Osteoblast (primary cell): ENCODE measurements around the gene PCYOX1L. TPM values are rescaled to one million over a fixed set of nuclear protein-coding genes. Genes with fewer than 3 reads are reported as not detected.

Experiments
- DNase-seq: peaks from one replicate; pipeline ENCODE4 v3.0.0; 2011; ENCODE audit warnings: low spot score, mixed read lengths; ENCODE audit not compliant: insufficient read length; ENCODE audit errors: missing footprints
- H2AFZ ChIP-seq: 2 replicates; pipeline ENCODE4 v1.6.0; 2011; ENCODE audit warnings: mild to moderate bottlenecking, low read length
- H3K27ac ChIP-seq: 2 replicates; pipeline ENCODE4 v1.5.1; 2011; ENCODE audit warnings: mild to moderate bottlenecking, low read depth, low read length, moderate library complexity
- H3K27me3 ChIP-seq: 2 replicates; pipeline ENCODE4 v1.6.0; 2012; ENCODE audit warnings: mild to moderate bottlenecking, control low read depth, inconsistent platforms, low read length, moderate library complexity; ENCODE audit not compliant: insufficient read depth
- H3K36me3 ChIP-seq: 2 replicates; pipeline ENCODE4 v1.5.1; 2011; ENCODE audit warnings: mild to moderate bottlenecking, low read length, control low read depth, moderate library complexity; ENCODE audit not compliant: insufficient read depth
- H3K4me1 ChIP-seq: 2 replicates; pipeline ENCODE4 v1.5.1; 2011; ENCODE audit warnings: mild to moderate bottlenecking, low read length, control low read depth, moderate library complexity; ENCODE audit not compliant: insufficient read depth
- H3K4me2 ChIP-seq: 2 replicates; pipeline ENCODE4 v1.6.0; 2011; ENCODE audit warnings: mild to moderate bottlenecking, low read length; ENCODE audit not compliant: insufficient read depth
- H3K4me3 ChIP-seq: fragments of 200-600 bp; sonication (generic); 3 replicates; pipeline ENCODE4 v1.5.1; 2012; ENCODE audit warnings: mild to moderate bottlenecking, low read length, inconsistent platforms; ENCODE audit not compliant: insufficient read depth
- H3K79me2 ChIP-seq: 2 replicates; pipeline ENCODE4 v1.6.0; 2012; ENCODE audit warnings: mild to moderate bottlenecking, low read length, control low read depth, inconsistent platforms; ENCODE audit not compliant: insufficient read depth
- H3K9me3 ChIP-seq: 2 replicates; pipeline ENCODE4 v1.5.1; 2011; ENCODE audit warnings: low read depth, low read length, control low read depth
- H4K20me1 ChIP-seq: 2 replicates; pipeline ENCODE4 v1.6.0; 2012; ENCODE audit warnings: mild to moderate bottlenecking, low read length, control low read depth; ENCODE audit not compliant: insufficient read depth
- total RNA-seq: library from RNA; depleted of rRNA; stranded (reverse); fragments of >200 nt; gene quantifications from 2 replicates; pipeline ENCODE4 v1.2.3, GENCODE V29; 2012
- TF ChIP-seq, protein P1 (sequence below): IDR thresholded peaks from 2 replicates; pipeline ENCODE4 v1.5.1; 2011; ENCODE audit warnings: mild to moderate bottlenecking, low read depth, low read length, moderate library complexity; ENCODE audit errors: extremely low read depth

The PCYOX1L gene
- total RNA-seq, 1 donor: 4.3 TPM

- DNase-seq: no peak
- Histone ChIP-seq H3K4me3 (no peak overlapping the region), H3K27me3 (no peaks in the 10 kb centered on the region), H4K20me1 (no peaks in the 10 kb centered on the region), H3K9me3 (no peaks in the 10 kb centered on the region), H3K4me2 (no peak overlapping the region), H3K4me1 (peaks cover 5% of the 10 kb centered on the region), H3K79me2 (no peaks in the 10 kb centered on the region), H2AFZ (no peak overlapping the region), H3K27ac (no peak overlapping the region), H3K36me3 (no peaks in the 10 kb centered on the region)
- TF ChIP-seq, protein P1, sequence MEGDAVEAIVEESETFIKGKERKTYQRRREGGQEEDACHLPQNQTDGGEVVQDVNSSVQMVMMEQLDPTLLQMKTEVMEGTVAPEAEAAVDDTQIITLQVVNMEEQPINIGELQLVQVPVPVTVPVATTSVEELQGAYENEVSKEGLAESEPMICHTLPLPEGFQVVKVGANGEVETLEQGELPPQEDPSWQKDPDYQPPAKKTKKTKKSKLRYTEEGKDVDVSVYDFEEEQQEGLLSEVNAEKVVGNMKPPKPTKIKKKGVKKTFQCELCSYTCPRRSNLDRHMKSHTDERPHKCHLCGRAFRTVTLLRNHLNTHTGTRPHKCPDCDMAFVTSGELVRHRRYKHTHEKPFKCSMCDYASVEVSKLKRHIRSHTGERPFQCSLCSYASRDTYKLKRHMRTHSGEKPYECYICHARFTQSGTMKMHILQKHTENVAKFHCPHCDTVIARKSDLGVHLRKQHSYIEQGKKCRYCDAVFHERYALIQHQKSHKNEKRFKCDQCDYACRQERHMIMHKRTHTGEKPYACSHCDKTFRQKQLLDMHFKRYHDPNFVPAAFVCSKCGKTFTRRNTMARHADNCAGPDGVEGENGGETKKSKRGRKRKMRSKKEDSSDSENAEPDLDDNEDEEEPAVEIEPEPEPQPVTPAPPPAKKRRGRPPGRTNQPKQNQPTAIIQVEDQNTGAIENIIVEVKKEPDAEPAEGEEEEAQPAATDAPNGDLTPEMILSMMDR: no peak
Observed at GRCh38 chr5:149363358-149363757, 5.5 kb downstream of the PCYOX1L start.

DNA sequence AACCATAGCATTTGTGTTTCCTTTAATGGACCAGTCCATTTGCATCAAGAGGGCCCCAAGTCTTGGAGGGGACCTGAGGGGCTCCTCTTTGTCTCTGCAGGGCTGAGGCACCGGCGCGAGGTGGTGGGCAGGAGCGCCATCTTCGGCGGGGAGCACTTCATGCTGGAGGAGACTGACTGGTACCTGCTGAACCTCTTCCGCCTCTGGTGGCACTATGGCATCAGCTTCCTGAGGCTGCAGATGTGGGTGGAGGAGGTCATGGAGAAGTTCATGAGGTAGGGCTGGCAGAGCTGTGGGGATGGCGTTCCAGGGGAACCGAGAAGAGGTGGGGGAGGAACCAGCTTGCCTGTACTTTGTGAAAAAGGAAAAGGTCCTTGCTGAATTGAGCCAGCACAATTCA lies 6.1 kb downstream of the PCYOX1L start:
- DNase-seq: no peak

DNA sequence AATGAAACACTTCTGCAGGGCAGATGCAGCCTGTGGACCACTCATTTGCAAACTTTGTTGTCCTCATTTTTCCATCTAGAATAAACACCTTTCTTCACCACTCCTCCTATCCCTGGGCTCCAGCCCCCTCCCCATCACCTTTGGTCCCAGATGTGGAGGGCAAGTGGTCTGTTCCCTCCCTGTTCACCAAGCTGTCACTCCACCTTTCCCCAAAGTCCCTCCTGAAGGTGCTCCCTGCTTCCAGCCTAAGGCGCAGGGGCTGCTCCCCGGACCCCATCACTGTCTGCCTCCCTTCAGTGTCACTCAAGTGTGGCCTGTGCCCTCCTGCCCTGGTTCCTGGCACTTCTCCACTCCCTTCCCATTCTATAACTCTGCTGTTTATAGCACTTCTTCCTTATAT lies 6.9 kb downstream of the PCYOX1L start:
- TF ChIP-seq, protein P1: no peak
- Histone ChIP-seq H3K36me3 (no peaks in the 10 kb centered on the region), H3K4me3 (no peak overlapping the region), H4K20me1 (no peaks in the 10 kb centered on the region), H3K79me2 (no peaks in the 10 kb centered on the region), H3K9me3 (no peaks in the 10 kb centered on the region), H3K4me1 (no peaks in the 10 kb centered on the region), H3K4me2 (no peak overlapping the region), H3K27me3 (no peaks in the 10 kb centered on the region), H2AFZ (no peak overlapping the region), H3K27ac (no peak overlapping the region)
- DNase-seq: no peak

More for the DNA sequence above, 6.1 kb downstream of the PCYOX1L start:
- Histone ChIP-seq H3K36me3 (no peaks in the 10 kb centered on the region), H3K27me3 (no peaks in the 10 kb centered on the region), H3K4me1 (no peaks in the 10 kb centered on the region), H3K4me2 (no peak overlapping the region), H4K20me1 (no peaks in the 10 kb centered on the region), H2AFZ (no peak overlapping the region), H3K4me3 (no peak overlapping the region), H3K79me2 (no peaks in the 10 kb centered on the region), H3K27ac (no peak overlapping the region), H3K9me3 (no peaks in the 10 kb centered on the region)
- TF ChIP-seq, protein P1: no peak

DNA sequence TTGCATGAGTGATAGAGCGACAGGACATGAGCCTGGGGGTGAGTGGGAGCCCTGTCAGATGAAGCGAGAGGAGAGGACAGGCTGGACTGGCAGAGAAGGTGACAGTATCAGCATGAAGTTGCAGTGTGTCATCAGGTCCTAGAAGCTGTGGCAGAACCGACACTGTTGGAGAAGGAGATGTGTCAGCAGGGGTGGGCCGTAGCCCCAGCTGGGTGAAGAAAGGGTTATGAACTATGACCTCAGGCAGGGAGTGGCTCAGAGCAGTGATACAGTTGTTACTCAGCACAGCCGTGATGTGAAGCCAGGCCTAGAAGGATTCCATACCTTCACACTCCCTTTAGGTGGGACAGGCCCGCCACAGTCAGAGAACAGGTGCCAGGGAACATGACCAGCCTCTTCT lies 7.6 kb downstream of the PCYOX1L start:
- H3K27me3 ChIP-seq: no peaks in the 10 kb centered on the region
- no peak overlapping the region for H3K4me3 ChIP-seq
- no peak overlapping the region for H3K4me2 ChIP-seq
- H3K79me2 ChIP-seq: no peaks in the 10 kb centered on the region
- no peak for DNase-seq
- H4K20me1 ChIP-seq: no peaks in the 10 kb centered on the region
- no peaks in the 10 kb centered on the region for H3K9me3 ChIP-seq
- H3K27ac ChIP-seq: no peak overlapping the region
- TF ChIP-seq, protein P1: no peak
- H3K4me1 ChIP-seq: no peaks in the 10 kb centered on the region
- no peak overlapping the region for H2AFZ ChIP-seq
- no peaks in the 10 kb centered on the region for H3K36me3 ChIP-seq
